ENCODE data around the gene PLPPR5. TPM values are rescaled to one million over a fixed set of nuclear protein-coding genes. Genes with fewer than 3 reads are reported as not detected.
A peak's percentile ranks its signal among the peaks of the same experiment; 100 is the strongest.
"Not testable (repeated sequence)": the region's sequence is repeated elsewhere in the genome, so short reads cannot be mapped to it uniquely, and the experiment has no call there.

PLPPR5 gene
- polyA plus RNA-seq, 1 donor, result 1.8 TPM

- DNase-seq (ENCODE audit: low read depth), result no peak
Observed at GRCh38 chr1:98919211-98919610, 85.5 kb downstream of the PLPPR5 start.

GRCh38 chr1:98914547-98914946, 90.1 kb downstream of the PLPPR5 start:
- DNase-seq (ENCODE audit: low read depth), result no peak

DNA sequence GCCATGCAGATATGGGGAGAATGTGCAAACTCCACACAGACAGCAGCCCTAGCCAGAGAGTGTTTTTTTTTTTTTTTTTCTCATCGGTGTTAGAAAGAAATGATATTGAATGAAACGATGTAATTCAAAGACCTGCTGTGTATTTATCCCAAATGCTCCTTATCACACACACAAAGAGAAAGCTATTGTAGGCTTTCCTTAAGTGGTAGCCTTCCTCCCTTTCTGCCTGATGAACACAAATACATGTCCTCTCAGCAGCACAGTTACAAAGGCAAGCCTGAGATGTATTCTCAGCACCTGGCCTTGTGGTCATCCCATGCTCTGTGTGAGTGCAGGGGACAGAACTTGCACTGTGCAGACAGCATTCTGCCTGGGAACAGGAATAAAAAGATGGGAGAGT, 93.8 kb downstream of the PLPPR5 start:
- no peak for DNase-seq (ENCODE audit: low read depth)

- DNase-seq (ENCODE audit: low read depth), result no peak
Observed at GRCh38 chr1:98908980-98909379, 95.7 kb downstream of the PLPPR5 start.

- no peak for DNase-seq (ENCODE audit: low read depth)
Observed at GRCh38 chr1:98906809-98907208, 97.9 kb downstream of the PLPPR5 start.

DNA sequence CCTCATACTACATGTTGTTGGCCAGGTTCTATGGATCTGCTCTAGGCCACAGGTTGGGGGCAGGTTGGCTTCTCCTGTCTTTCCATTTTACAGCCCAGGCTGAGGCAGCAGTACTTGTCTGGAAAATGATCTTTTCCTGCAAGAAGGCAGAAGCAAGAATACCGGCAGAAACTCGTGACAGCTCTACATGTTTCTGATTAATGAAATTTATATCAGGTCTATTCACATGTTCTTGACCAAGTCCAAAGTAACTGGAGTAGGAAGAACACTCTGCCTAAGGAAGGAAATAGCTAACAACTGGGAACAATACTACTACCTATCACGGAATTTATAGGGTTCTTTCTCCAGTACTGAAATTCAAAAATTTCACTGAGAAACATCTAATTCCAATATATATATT, 98.3 kb downstream of the PLPPR5 start:
- no peak for DNase-seq (ENCODE audit: low read depth)

DNA sequence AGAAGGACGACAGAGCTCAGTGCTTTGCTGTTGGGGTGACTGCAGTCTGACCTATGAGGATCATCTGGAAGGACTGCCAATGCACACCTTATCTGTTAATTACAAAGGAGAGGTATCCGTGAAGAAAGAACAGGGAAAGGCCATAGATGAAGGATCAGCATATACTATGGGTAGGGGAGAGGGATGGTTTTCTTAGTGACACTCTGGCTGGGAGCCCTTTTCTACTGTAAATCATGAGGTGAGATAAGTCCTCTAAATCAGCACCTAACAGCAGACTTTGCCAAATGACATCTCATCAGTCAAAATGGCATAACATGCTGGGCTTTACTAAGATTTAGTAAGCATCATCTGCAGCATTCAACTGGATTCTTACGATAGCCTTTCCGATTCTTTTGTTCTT, 100.0 kb downstream of the PLPPR5 start:
- DNase-seq (ENCODE audit: low read depth), result no peak

- DNase-seq (ENCODE audit: low read depth), result no peak
Observed at GRCh38 chr1:98903726-98904125, 100.9 kb downstream of the PLPPR5 start.

- DNase-seq (ENCODE audit: low read depth), result peak; percentile 47
Observed at GRCh38 chr1:98903261-98903660, 101.4 kb downstream of the PLPPR5 start.

DNA sequence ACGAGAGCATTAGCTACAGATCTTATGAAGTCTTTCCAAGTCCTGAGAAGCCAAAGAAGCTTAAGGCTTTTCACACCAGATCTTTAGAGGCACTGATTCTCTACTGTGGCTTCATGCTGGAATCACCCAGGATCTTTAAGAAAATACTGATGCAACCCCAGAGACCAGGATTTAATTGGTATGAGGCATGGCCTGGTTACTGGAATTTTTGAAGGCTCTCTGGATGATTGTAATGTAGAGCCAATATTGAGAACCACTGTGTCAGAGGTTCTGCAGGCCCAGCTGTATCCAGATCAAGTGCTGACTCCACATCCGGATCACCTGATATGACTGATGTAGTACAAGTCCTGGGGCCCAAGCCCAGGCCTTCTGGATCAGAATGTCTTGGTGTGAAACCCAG, 105.7 kb downstream of the PLPPR5 start:
- DNase-seq (ENCODE audit: low read depth), result no peak

DNA sequence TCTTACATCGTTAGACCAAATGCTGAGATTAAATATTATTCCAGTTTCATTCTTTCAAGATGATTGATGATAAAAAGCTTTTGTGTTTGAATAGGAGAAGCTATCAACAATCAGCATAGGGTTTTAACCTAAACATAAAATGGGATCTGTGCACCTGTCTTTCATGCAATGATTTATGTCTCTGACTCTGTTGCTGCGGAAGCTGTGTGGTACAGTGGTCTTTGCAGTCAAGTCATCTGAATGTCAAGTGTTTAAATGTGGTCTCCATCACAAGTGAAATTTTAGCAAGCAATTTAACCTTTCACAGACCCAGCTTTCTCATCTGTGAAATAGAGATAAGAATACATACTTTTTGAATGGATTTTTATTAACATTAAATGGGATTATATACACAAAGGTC, 107.2 kb downstream of the PLPPR5 start:
- DNase-seq (ENCODE audit: low read depth), result no peak

- DNase-seq (ENCODE audit: low read depth), result no peak
Observed at GRCh38 chr1:98896711-98897445, 107.8 kb downstream of the PLPPR5 start.

GRCh38 chr1:98893371-98893770, 111.3 kb downstream of the PLPPR5 start:
- no peak for DNase-seq (ENCODE audit: low read depth)

DNA sequence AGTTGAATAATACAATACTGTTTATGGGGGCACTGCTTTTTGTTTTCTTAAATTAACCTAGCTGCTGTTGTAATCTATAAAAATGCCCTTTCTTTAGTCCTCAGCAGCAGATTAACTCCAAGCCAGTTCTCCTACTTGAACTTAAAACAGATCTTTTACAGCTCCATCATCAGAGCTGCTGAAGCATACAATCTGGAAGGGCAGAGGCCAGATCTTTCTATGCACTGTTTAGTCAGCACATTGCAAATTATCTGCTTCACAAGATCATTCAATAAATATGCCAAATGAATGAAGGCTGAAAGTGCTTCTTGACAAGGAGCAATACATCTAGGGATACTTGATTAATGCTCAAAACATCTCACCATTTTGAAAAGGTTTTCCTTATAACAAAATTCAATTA, 115.8 kb downstream of the PLPPR5 start:
- no peak for DNase-seq (ENCODE audit: low read depth)

DNA sequence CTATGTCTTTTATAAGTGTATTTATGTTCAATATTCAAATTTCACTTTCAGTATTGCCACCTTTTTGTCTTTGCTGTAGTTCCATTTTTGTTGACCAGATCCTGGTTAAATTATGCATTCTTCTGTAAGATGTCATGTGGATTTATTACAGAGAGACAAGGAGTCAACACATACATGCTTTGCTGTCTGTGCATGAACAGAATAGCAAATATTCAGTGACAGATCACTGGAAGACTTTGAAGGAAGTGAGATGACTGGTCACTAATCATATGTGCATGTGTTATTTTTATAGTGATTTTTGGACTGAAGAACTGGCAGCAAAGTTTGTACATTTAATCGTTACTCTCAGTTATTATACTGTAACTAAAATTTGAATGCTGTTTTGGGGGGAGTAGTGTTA, 117.2 kb downstream of the PLPPR5 start:
- DNase-seq (ENCODE audit: low read depth), result no peak

GRCh38 chr1:98884864-98885263, 119.8 kb downstream of the PLPPR5 start:
- DNase-seq (ENCODE audit: low read depth), result no peak

GRCh38 chr1:98881901-98882300, 122.8 kb downstream of the PLPPR5 start:
- DNase-seq (ENCODE audit: low read depth), result no peak

DNA sequence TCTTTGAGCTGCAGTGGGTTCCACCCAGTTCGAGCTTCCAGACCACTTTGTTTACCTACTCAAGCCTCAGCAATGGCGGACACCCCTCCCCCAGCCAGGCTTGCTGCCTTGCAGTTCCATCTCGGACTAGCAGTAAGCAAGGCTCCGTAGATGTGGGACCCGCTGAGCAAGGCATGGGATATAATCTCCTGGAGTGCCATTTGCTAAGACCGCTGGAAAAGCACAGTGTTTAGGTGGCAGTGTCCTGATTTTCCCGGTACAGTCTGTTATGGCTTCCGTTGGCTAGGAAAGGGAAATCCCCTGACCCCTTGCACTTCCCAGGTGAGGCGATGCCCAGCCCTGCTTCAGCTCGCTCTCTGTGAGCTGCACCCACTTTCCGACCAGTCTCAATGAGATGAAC, 123.4 kb downstream of the PLPPR5 start:
- DNase-seq (ENCODE audit: low read depth), result not testable (repeated sequence)

GRCh38 chr1:98874828-98875227, 129.8 kb downstream of the PLPPR5 start:
- DNase-seq (ENCODE audit: low read depth), result no peak

GRCh38 chr1:98870959-98871903, 133.4 kb downstream of the PLPPR5 start:
- DNase-seq (ENCODE audit: low read depth), result no peak

GRCh38 chr1:98865796-98866195, 138.9 kb downstream of the PLPPR5 start:
- no peak for DNase-seq (ENCODE audit: low read depth)

- no peak for DNase-seq (ENCODE audit: low read depth)
Observed at GRCh38 chr1:98860329-98860728, 144.3 kb downstream of the PLPPR5 start.

- DNase-seq (ENCODE audit: low read depth), result no peak
Observed at GRCh38 chr1:98854137-98854536, 150.5 kb downstream of the PLPPR5 start.

Data from forelimb muscle (tissue), 1 donor.